A673 (cell line): ENCODE measurements around the gene CST4. TPM values are rescaled to one million over a fixed set of nuclear protein-coding genes. Genes with fewer than 3 reads are reported as not detected.
A peak's percentile ranks its signal among the peaks of the same experiment; 100 is the strongest.

Experiments used
- BruUV-seq: library from RNA; stranded (reverse); fragments of 400-500 nt; replicated peaks from 2 replicates; lab custom pipeline; 2021; lab: Mats Ljungman, UMichigan
- CTCF ChIA-PET: fragments of 300-600 bp; sonication (Branson Sonifier 250); formaldehyde crosslinking; loops from one replicate; lab custom pipeline; 2022; ENCODE audit warnings: antibody characterized with exemption; lab: Charles Lee
- POLR2A ChIA-PET: fragments of 300-600 bp; sonication (Branson Sonifier 250); formaldehyde crosslinking; loops from one replicate; lab custom pipeline; 2022; ENCODE audit warnings: antibody characterized with exemption; ENCODE audit not compliant: low non-redundant PET; lab: Charles Lee
- DNase-seq: peaks from one replicate; pipeline ENCODE4 v3.0.0-alpha.2; 2015; ENCODE audit warnings: low spot score
- H3K27ac ChIP-seq: fragments of 200-600 bp; sonication (generic); 2 replicates; pipeline ENCODE4 v1.5.1; 2016; ENCODE audit warnings: mixed run types, low read depth, mild to moderate bottlenecking, mixed read lengths, antibody characterized with exemption, low read length; ENCODE audit not compliant: poor library complexity, severe bottlenecking
- H3K27me3 ChIP-seq: fragments of 200-600 bp; sonication (generic); replicated peaks from 2 replicates; pipeline ENCODE4 v1.6.1; 2017; ENCODE audit warnings: mixed run types, low read depth, mild to moderate bottlenecking, mixed read lengths, antibody characterized with exemption, low read length; ENCODE audit not compliant: insufficient read depth, poor library complexity
- H3K36me3 ChIP-seq: fragments of 200-600 bp; sonication (generic); 2 replicates; pipeline ENCODE4 v1.6.1; 2016; ENCODE audit warnings: mixed run types, mild to moderate bottlenecking, mixed read lengths, antibody characterized with exemption, low read length; ENCODE audit not compliant: insufficient read depth, poor library complexity, severe bottlenecking
- H3K4me1 ChIP-seq: fragments of 200-600 bp; sonication (generic); 2 replicates; pipeline ENCODE4 v1.6.1; 2017; ENCODE audit warnings: mixed run types, mild to moderate bottlenecking, mixed read lengths, antibody characterized with exemption, low read length; ENCODE audit not compliant: insufficient read depth, poor library complexity, severe bottlenecking
- H3K4me3 ChIP-seq: fragments of 200-600 bp; sonication (generic); 2 replicates; pipeline ENCODE4 v1.5.1; 2016; ENCODE audit warnings: low read depth, mixed run types, mild to moderate bottlenecking, mixed read lengths, low read length; ENCODE audit not compliant: poor library complexity, severe bottlenecking
- H3K9me3 ChIP-seq: fragments of 200-600 bp; sonication (generic); 2 replicates; pipeline ENCODE4 v1.6.1; 2016; ENCODE audit warnings: mixed run types, low read depth, mild to moderate bottlenecking, mixed read lengths, antibody characterized with exemption, low read length; ENCODE audit not compliant: poor library complexity, severe bottlenecking
- CTCF ChIP-seq: fragments of 300-800, 200-600 bp; sonication (generic); conservative IDR thresholded peaks from 2 replicates; pipeline ENCODE4 v1.5.1; 2017; ENCODE audit warnings: low read depth, mild to moderate bottlenecking, antibody characterized with exemption, low read length, moderate library complexity, mixed read lengths
- EZH2 ChIP-seq: fragments of 200-600 bp; sonication (generic); IDR thresholded peaks from 2 replicates; pipeline ENCODE4 v1.6.1; 2017; ENCODE audit warnings: borderline replicate concordance, low read depth, mild to moderate bottlenecking, mixed read lengths, antibody characterized with exemption, low read length; ENCODE audit not compliant: poor library complexity, severe bottlenecking
- intact Hi-C: fragments of 100-400 bp; cut with micrococcal nuclease; formaldehyde crosslinking; loops from one replicate; pipeline ENCODE4 v1.10.0; 2022; ENCODE audit not compliant: unreplicated experiment
- total RNA-seq: library from RNA; stranded (reverse); gene quantifications from 2 replicates; pipeline ENCODE4 v1.2.3, GENCODE V29; 2021

The CST4 gene
- total RNA-seq, 1 experiment from 2014 or later = not detected

- no peaks in the 10 kb centered on the region for H3K27me3 ChIP-seq
- POLR2A ChIA-PET = no interaction called here
- intact Hi-C loops = no loop called here
- no peaks in the 10 kb centered on the region for H3K36me3 ChIP-seq
- TF ChIP-seq EZH2 (no peak), CTCF (no peak)
- H3K4me3 ChIP-seq = peak overlapping the region; percentile 95
- CTCF ChIA-PET = interaction anchor here (0.6 kb wide), 1 partner anchor 20 kb away, joined by 6 read pairs; no protein-coding TSS in a partner anchor
- no peak overlapping the region for H3K27ac ChIP-seq
- BruUV-seq = no TSS peak
- no peak for DNase-seq
- H3K9me3 ChIP-seq = no peaks in the 10 kb centered on the region
- no peaks in the 10 kb centered on the region for H3K4me1 ChIP-seq
These were observed 50.5 kb downstream of the CST4 start for GRCh38 chr20:23638309-23638708.

GRCh38 chr20:23637282-23638221, 51.3 kb downstream of the CST4 start, which contains the start of gene CST3:
Gene CST3, minus strand, starts transcription at chr20:23637955. Its CDS starts 93 bp downstream, at chr20:23637862.
- no peaks in the 10 kb centered on the region for H3K4me1 ChIP-seq
- intact Hi-C loops = no loop called here
- no peaks in the 10 kb centered on the region for H3K27me3 ChIP-seq
- POLR2A ChIA-PET = no interaction called here
- CTCF ChIA-PET = interaction anchor here (0.6 kb wide), 1 partner anchor 21 kb away, joined by 6 read pairs; no protein-coding TSS in a partner anchor
- H3K27ac ChIP-seq = peak within 1 kb of the TSS; percentile 85
- H3K4me3 ChIP-seq = peak within 1 kb of the TSS; percentile 95
- BruUV-seq = no TSS peak
- H3K9me3 ChIP-seq = no peaks in the 10 kb centered on the region
- peak; percentile 89 for DNase-seq
- no peaks in the 10 kb centered on the region for H3K36me3 ChIP-seq
- TF ChIP-seq EZH2 (no peak), CTCF (no peak)

DNA sequence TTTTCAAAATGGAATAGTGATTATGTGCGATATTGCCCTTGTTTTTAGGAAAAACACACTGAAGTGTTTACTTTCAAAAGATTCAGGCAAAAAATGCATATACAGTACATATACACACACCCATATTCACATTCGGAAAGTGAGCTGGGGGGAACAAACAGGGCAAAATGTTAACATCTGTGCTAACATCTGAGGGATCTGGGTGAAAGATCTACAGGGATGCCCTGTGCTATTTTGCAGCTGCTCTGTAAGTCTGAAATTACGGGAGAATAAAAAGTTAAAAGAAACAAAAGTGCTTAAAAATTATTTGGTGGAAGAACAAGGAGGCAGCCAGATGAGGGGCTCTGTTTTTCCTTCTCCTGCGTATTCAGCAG, 51.9 kb downstream of the CST4 start:
- Histone ChIP-seq H3K27ac (peak overlapping the region; percentile 85), H3K36me3 (no peaks in the 10 kb centered on the region), H3K27me3 (no peaks in the 10 kb centered on the region), H3K4me1 (no peaks in the 10 kb centered on the region), H3K9me3 (no peaks in the 10 kb centered on the region), H3K4me3 (peak overlapping the region; percentile 95)
- CTCF ChIA-PET = no interaction called here
- intact Hi-C loops = no loop called here
- no peak for DNase-seq
- TSS peak; percentile 63 for BruUV-seq
- no peak for TF ChIP-seq CTCF
- TF ChIP-seq EZH2 = no peak
- POLR2A ChIA-PET = no interaction called here
